ENCODE measurements around the gene GALNTL6. TPM values are rescaled to one million over a fixed set of nuclear protein-coding genes. Genes with fewer than 3 reads are reported as not detected.
A peak's percentile ranks its signal among the peaks of the same experiment; 100 is the strongest.

GALNTL6 gene
- polyA plus RNA-seq, 4 donors, result 0.30 to 0.45 (median 0.31) TPM; not detected in 1

DNA sequence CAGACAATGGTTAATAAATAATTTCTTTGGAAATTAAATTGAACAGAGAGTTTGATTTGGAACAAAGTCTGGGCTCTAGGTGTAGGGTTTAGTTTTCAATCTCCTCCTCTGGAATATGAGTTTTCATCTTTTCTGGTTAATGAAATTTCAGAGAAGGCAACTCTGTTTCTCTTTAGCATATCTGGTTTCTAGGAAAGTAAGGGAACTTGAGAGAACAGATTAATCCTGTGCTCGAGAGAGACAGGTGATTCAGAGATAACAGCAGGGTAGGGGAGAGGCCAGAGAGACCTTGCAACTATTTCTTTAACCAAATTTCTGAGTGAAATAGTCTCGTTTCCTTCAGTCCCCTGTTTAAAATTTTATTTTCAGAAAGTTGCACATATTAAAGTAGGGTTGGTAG is 275.4 kb downstream of the GALNTL6 start:
- H3K4me1 ChIP-seq (ENCODE audit: control insufficient read depth in 3 of 3, insufficient read depth in 2 of 3, low read depth in 1 of 3, low read length in 2 of 3), result no peaks in the 10 kb centered on the region
- H3K4me3 ChIP-seq (ENCODE audit: low read depth in 1 of 3, low read length in 3 of 3), result no peak overlapping the region
- DNase-seq, result no peak
- no peaks in the 10 kb centered on the region for H3K27me3 ChIP-seq (ENCODE audit: control insufficient read depth in 3 of 3, insufficient read depth in 3 of 3, low read length in 3 of 3)
- FAIRE-seq, result no peak
- H3K9me3 ChIP-seq (ENCODE audit: control insufficient read depth in 2 of 2, insufficient read depth in 1 of 2, low read depth in 1 of 2, low read length in 1 of 2), result no peaks in the 10 kb centered on the region
- 4 to 41% (median 16%) methylated on average over 2 of the region's 2 CpGs for WGBS, 3 donors
- no peaks in the 10 kb centered on the region for H3K36me3 ChIP-seq (ENCODE audit: control insufficient read depth in 3 of 3, insufficient read depth in 2 of 3, low read depth in 1 of 3, low read length in 3 of 3)
- H3K27ac ChIP-seq (ENCODE audit: low read depth in 1 of 3, low read length in 2 of 3), result no peak overlapping the region

DNA sequence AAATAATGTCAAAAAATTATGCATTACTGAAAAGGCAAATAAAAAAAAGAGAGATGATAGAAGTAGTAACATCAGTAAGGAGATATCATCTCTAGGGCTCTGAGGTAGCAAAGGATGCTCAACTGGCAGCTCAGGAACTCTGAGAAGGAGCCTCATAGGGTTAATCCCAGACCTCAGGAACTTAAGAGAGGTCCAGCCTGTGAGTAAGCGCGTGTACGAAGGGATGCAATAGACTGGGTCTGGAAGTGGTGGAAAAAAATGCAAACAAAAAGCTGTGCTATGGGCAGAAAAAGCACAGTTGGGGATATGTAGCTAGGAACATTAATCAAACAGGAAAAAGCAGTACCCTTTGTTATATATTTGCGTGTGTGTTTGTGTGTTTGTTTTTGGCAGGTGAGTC is 282.0 kb downstream of the GALNTL6 start:
- H3K27me3 ChIP-seq (ENCODE audit: control insufficient read depth in 3 of 3, insufficient read depth in 3 of 3, low read length in 3 of 3), result no peaks in the 10 kb centered on the region
- H3K9me3 ChIP-seq (ENCODE audit: control insufficient read depth in 2 of 2, insufficient read depth in 1 of 2, low read depth in 1 of 2, low read length in 1 of 2), result no peaks in the 10 kb centered on the region
- no peak for FAIRE-seq
- H3K27ac ChIP-seq (ENCODE audit: low read depth in 1 of 3, low read length in 2 of 3), result no peak overlapping the region
- no peak for DNase-seq
- no peaks in the 10 kb centered on the region for H3K36me3 ChIP-seq (ENCODE audit: control insufficient read depth in 3 of 3, insufficient read depth in 2 of 3, low read depth in 1 of 3, low read length in 3 of 3)
- no peak overlapping the region for H3K4me3 ChIP-seq (ENCODE audit: low read depth in 1 of 3, low read length in 3 of 3)
- WGBS, 3 donors, result 64 to 75% (median 67%) methylated on average over 4 of the region's 4 CpGs
- H3K4me1 ChIP-seq (ENCODE audit: control insufficient read depth in 3 of 3, insufficient read depth in 2 of 3, low read depth in 1 of 3, low read length in 2 of 3), result no peaks in the 10 kb centered on the region

DNA sequence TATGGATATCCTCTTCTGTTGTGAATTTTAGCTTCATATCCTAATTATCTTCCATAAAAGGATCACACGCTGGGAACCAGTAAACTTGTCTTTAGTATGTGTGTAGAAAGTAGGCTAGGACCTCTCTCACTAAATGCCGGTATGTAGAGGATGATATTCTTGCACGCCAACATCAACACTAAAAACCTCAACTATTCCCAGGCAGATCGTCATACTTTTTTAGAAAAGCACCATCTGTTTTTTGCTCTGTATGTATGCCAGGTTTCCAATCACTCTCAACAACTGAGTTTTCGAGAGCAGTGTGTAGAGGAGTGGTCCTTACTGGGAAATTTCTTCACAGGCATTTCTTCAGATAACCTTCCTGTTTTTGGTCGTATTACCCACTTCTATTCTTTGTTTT is 283.6 kb downstream of the GALNTL6 start:
- WGBS, 3 donors, result 71 to 81% (median 74%) methylated on average over 6 of the region's 6 CpGs
- H3K4me3 ChIP-seq (ENCODE audit: low read depth in 1 of 3, low read length in 3 of 3), result no peak overlapping the region
- no peak for DNase-seq
- FAIRE-seq, result no peak
- H3K4me1 ChIP-seq (ENCODE audit: control insufficient read depth in 3 of 3, insufficient read depth in 2 of 3, low read depth in 1 of 3, low read length in 2 of 3), result no peaks in the 10 kb centered on the region
- no peaks in the 10 kb centered on the region for H3K36me3 ChIP-seq (ENCODE audit: control insufficient read depth in 3 of 3, insufficient read depth in 2 of 3, low read depth in 1 of 3, low read length in 3 of 3)
- no peaks in the 10 kb centered on the region for H3K9me3 ChIP-seq (ENCODE audit: control insufficient read depth in 2 of 2, insufficient read depth in 1 of 2, low read depth in 1 of 2, low read length in 1 of 2)
- no peak overlapping the region for H3K27ac ChIP-seq (ENCODE audit: low read depth in 1 of 3, low read length in 2 of 3)
- no peaks in the 10 kb centered on the region for H3K27me3 ChIP-seq (ENCODE audit: control insufficient read depth in 3 of 3, insufficient read depth in 3 of 3, low read length in 3 of 3)

DNA sequence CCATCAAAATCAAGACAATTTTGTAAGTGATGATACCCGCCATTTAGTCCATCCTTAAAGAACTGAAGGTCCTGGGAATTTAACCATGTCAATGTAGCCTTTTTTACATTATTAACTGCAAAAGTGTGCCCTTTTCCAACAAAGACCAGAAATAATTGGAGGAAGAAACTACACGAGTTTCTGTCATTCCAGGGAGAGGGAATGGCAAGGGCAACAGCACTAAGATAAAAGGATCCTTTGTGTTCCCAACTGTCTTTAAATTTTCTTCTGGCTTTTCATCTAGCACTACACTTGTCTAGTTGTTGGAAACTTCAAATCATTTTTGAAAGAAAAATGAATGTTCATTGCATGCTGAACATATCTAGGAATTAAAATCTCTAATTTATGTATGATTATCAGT is 286.2 kb downstream of the GALNTL6 start:
- Histone ChIP-seq H3K27me3 (ENCODE audit: control insufficient read depth in 3 of 3, insufficient read depth in 3 of 3, low read length in 3 of 3) (no peaks in the 10 kb centered on the region), H3K9me3 (ENCODE audit: control insufficient read depth in 2 of 2, insufficient read depth in 1 of 2, low read depth in 1 of 2, low read length in 1 of 2) (no peaks in the 10 kb centered on the region), H3K4me3 (ENCODE audit: low read depth in 1 of 3, low read length in 3 of 3) (no peak overlapping the region), H3K27ac (ENCODE audit: low read depth in 1 of 3, low read length in 2 of 3) (no peak overlapping the region), H3K4me1 (ENCODE audit: control insufficient read depth in 3 of 3, insufficient read depth in 2 of 3, low read depth in 1 of 3, low read length in 2 of 3) (no peaks in the 10 kb centered on the region), H3K36me3 (ENCODE audit: control insufficient read depth in 3 of 3, insufficient read depth in 2 of 3, low read depth in 1 of 3, low read length in 3 of 3) (no peaks in the 10 kb centered on the region)
- DNase-seq, result no peak
- WGBS, 3 donors, result 75 to 78% (median 77%) methylated on average over 2 of the region's 2 CpGs
- FAIRE-seq, result no peak

DNA sequence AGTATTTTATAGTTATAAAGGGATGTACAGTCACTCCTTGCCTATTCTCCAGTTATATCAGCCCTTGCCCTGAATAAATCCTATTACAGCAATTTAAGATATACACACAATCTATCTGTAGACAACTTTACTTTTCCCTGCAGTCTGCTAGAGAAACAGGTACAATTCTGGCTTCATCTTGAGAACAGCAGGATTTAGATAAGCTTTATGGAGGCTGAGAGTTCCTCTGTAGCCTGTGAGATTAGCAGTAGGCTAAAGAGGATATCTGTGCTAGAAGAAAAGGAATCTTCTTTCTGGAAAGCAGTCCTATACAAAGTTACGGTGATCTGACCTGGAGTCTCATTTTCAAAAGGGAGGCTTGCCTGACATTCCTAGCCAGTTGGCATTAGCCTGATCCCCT is 290.3 kb downstream of the GALNTL6 start:
- 90 to 100% (median 94%) methylated on average over 1 of the region's 1 CpG for WGBS, 3 donors

DNA sequence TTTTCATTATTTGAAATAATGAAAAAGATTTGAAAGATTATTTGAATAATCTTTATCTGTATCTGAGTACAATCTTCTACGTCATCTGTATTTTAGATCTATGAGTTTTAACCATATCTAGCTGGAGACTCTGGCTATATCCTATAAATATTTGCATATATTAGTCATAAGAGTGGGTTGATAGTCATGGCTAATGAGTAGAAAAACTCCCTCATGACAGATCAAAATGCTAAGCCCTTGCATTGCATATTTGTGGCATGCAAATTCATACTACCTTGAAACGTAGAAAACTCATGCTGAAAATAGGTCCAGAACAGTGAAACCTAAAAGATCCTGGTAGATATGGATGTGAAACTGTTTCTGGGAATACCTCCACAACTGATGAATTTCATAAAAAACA is 291.3 kb downstream of the GALNTL6 start:
- Histone ChIP-seq H3K9me3 (ENCODE audit: control insufficient read depth in 2 of 2, insufficient read depth in 1 of 2, low read depth in 1 of 2, low read length in 1 of 2) (no peaks in the 10 kb centered on the region), H3K36me3 (ENCODE audit: control insufficient read depth in 3 of 3, insufficient read depth in 2 of 3, low read depth in 1 of 3, low read length in 3 of 3) (no peaks in the 10 kb centered on the region), H3K4me1 (ENCODE audit: control insufficient read depth in 3 of 3, insufficient read depth in 2 of 3, low read depth in 1 of 3, low read length in 2 of 3) (no peaks in the 10 kb centered on the region), H3K4me3 (ENCODE audit: low read depth in 1 of 3, low read length in 3 of 3) (no peak overlapping the region), H3K27ac (ENCODE audit: low read depth in 1 of 3, low read length in 2 of 3) (no peak overlapping the region), H3K27me3 (ENCODE audit: control insufficient read depth in 3 of 3, insufficient read depth in 3 of 3, low read length in 3 of 3) (no peaks in the 10 kb centered on the region)
- WGBS, 3 donors, result 62 to 70% (median 66%) methylated on average over 2 of the region's 2 CpGs
- DNase-seq (no peak), FAIRE-seq (no peak)

More for the DNA sequence above, 290.3 kb downstream of the GALNTL6 start:
- Histone ChIP-seq H3K9me3 (ENCODE audit: control insufficient read depth in 2 of 2, insufficient read depth in 1 of 2, low read depth in 1 of 2, low read length in 1 of 2) (no peaks in the 10 kb centered on the region), H3K27me3 (ENCODE audit: control insufficient read depth in 3 of 3, insufficient read depth in 3 of 3, low read length in 3 of 3) (no peaks in the 10 kb centered on the region), H3K27ac (ENCODE audit: low read depth in 1 of 3, low read length in 2 of 3) (no peak overlapping the region), H3K36me3 (ENCODE audit: control insufficient read depth in 3 of 3, insufficient read depth in 2 of 3, low read depth in 1 of 3, low read length in 3 of 3) (no peaks in the 10 kb centered on the region), H3K4me3 (ENCODE audit: low read depth in 1 of 3, low read length in 3 of 3) (no peak overlapping the region), H3K4me1 (ENCODE audit: control insufficient read depth in 3 of 3, insufficient read depth in 2 of 3, low read depth in 1 of 3, low read length in 2 of 3) (no peaks in the 10 kb centered on the region)
- no peak for FAIRE-seq
- no peak for DNase-seq

DNA sequence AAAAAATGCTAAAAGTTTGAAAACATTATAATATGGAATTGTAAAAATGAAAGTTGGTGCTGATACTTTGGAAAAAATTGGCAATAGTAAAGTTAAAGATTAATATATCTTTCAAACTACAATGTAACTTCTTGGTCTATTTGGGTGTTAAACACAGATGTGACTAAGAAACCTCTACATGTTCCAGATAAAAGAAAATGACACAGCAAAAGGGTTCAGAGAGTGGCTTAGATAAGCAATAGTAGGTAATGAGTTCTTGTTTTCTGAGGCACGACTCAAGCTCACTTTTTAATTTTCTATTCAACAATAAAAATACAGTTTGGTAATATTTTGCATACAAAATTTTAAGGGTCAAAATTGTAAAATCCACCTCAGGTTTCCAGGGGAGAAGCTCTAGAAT is 292.7 kb downstream of the GALNTL6 start:
- DNase-seq (no peak), FAIRE-seq (peak; percentile 39)
- WGBS, 3 donors, result 40 to 70% (median 52%) methylated on average over 1 of the region's 1 CpG
- no peaks in the 10 kb centered on the region for H3K36me3 ChIP-seq (ENCODE audit: control insufficient read depth in 3 of 3, insufficient read depth in 2 of 3, low read depth in 1 of 3, low read length in 3 of 3)
- H3K4me1 ChIP-seq (ENCODE audit: control insufficient read depth in 3 of 3, insufficient read depth in 2 of 3, low read depth in 1 of 3, low read length in 2 of 3), result no peaks in the 10 kb centered on the region
- H3K4me3 ChIP-seq (ENCODE audit: low read depth in 1 of 3, low read length in 3 of 3), result no peak overlapping the region
- H3K27me3 ChIP-seq (ENCODE audit: control insufficient read depth in 3 of 3, insufficient read depth in 3 of 3, low read length in 3 of 3), result no peaks in the 10 kb centered on the region
- no peak overlapping the region for H3K27ac ChIP-seq (ENCODE audit: low read depth in 1 of 3, low read length in 2 of 3)
- H3K9me3 ChIP-seq (ENCODE audit: control insufficient read depth in 2 of 2, insufficient read depth in 1 of 2, low read depth in 1 of 2, low read length in 1 of 2), result no peaks in the 10 kb centered on the region

DNA sequence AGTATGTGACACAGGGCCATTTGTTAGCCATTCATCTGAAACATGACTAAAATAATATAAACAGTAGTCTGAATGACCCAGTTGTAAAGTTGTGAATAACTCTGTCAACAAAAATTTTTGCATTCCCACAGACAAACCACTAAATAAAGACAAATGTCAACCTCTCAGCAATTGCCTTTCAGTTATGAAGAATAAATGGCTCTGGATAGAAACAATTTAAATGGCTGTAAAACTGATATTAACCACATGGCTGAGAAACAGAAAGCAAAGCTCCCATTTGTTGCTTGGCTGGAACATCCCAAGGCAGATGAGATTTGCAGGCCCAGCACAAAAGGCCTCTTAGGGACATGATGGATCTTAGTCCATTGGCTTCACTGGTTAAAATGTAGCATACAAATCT is 296.3 kb downstream of the GALNTL6 start:
- Histone ChIP-seq H3K27me3 (ENCODE audit: control insufficient read depth in 3 of 3, insufficient read depth in 3 of 3, low read length in 3 of 3) (no peaks in the 10 kb centered on the region), H3K4me1 (ENCODE audit: control insufficient read depth in 3 of 3, insufficient read depth in 2 of 3, low read depth in 1 of 3, low read length in 2 of 3) (no peaks in the 10 kb centered on the region), H3K9me3 (ENCODE audit: control insufficient read depth in 2 of 2, insufficient read depth in 1 of 2, low read depth in 1 of 2, low read length in 1 of 2) (no peaks in the 10 kb centered on the region), H3K27ac (ENCODE audit: low read depth in 1 of 3, low read length in 2 of 3) (no peak overlapping the region), H3K4me3 (ENCODE audit: low read depth in 1 of 3, low read length in 3 of 3) (no peak overlapping the region), H3K36me3 (ENCODE audit: control insufficient read depth in 3 of 3, insufficient read depth in 2 of 3, low read depth in 1 of 3, low read length in 3 of 3) (no peaks in the 10 kb centered on the region)
- FAIRE-seq (no peak), DNase-seq (no peak)

DNA sequence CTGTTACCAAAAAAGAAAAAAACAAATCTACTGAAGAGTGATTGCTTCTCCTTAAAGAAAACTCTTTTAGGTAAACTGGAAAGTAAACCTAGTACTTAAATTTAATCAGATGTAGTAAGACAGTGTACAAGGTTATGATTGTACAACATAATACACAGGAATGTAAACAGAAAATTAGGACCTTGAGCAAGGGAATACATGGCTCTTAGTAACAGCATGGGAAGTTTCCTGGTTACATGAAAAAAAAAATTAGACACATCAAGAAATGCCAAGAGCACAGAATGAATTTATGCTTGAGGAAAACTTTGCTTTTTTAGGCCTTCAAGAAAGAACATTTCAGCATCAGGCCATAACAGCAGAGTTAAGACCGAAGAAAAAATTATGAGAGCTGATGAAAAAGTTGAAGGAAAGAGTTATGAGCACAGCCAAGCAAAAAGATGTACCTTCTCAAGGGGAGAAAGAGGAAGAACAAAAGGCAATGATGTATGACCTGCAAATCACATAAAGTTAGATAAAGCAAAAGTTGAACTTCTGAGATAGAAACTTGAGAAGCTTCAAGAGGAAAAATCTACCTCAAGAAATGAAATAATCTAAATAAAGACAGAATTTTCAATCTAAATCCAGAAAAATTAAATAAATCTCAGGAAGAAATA is 311.6 kb downstream of the GALNTL6 start:
- DNase-seq (no peak), FAIRE-seq (no peak)
- Histone ChIP-seq H3K36me3 (ENCODE audit: control insufficient read depth in 3 of 3, insufficient read depth in 2 of 3, low read depth in 1 of 3, low read length in 3 of 3) (no peaks in the 10 kb centered on the region), H3K4me1 (ENCODE audit: control insufficient read depth in 3 of 3, insufficient read depth in 2 of 3, low read depth in 1 of 3, low read length in 2 of 3) (no peaks in the 10 kb centered on the region), H3K4me3 (ENCODE audit: low read depth in 1 of 3, low read length in 3 of 3) (no peak overlapping the region), H3K27me3 (ENCODE audit: control insufficient read depth in 3 of 3, insufficient read depth in 3 of 3, low read length in 3 of 3) (no peaks in the 10 kb centered on the region), H3K9me3 (ENCODE audit: control insufficient read depth in 2 of 2, insufficient read depth in 1 of 2, low read depth in 1 of 2, low read length in 1 of 2) (no peaks in the 10 kb centered on the region), H3K27ac (ENCODE audit: low read depth in 1 of 3, low read length in 2 of 3) (no peak overlapping the region)
- WGBS, 3 donors, result 76 to 89% (median 87%) methylated on average over 1 of the region's 1 CpG

All from small intestine (tissue), 7 donors.